Ovary (tissue), 3 donors: Measurements from ENCODE around the gene XYLT2.

Experiments used
- CTCF ChIP-seq, 3 donors: fragments of 450-650 bp in 2 of 3; fragments of 200-600 bp in 1 of 3; IDR thresholded peaks; one replicate each; pipeline versions ENCODE4 v1.5.1 to v1.8.0; 2016 to 2022; ENCODE audit warnings: antibody characterized with exemption in 3 of 3, mild to moderate bottlenecking in 1 of 3
- POLR2A ChIP-seq: fragments of 450-650 bp; IDR thresholded peaks from one replicate; pipeline ENCODE4 v1.6.1; 2017; ENCODE audit warnings: antibody characterized with exemption, mild to moderate bottlenecking, moderate library complexity
- donor health status: DM: no; HTN: no; CAD: no.

- no peak for TF ChIP-seq POLR2A
- TF ChIP-seq CTCF (IDR thresholded peaks at IDR 0.05) = no peak
Measured at GRCh38 chr17:50323060-50323459, 22.9 kb upstream of the XYLT2 start.
